ENCODE results near the gene LRTM2.
A peak's percentile ranks its signal among the peaks of the same experiment; 100 is the strongest.

LRTM2 gene

GRCh38 chr12:1828856-1829255 is 8.5 kb downstream of the LRTM2 start:
- DNase-seq (ENCODE audit: low spot score) = peak; percentile 49
- H3K36me3 ChIP-seq (ENCODE audit: low read depth) = no peaks in the 10 kb centered on the region
- H3K4me1 ChIP-seq (ENCODE audit: insufficient read depth, poor library complexity, severe bottlenecking) = no peaks in the 10 kb centered on the region

GRCh38 chr12:1829306-1829900 is 9.0 kb downstream of the LRTM2 start:
- DNase-seq (ENCODE audit: low spot score) (peak; percentile 59), ATAC-seq (ENCODE audit: low read depth) (no peak)
- Histone ChIP-seq H3K27me3 (ENCODE audit: insufficient read depth, poor library complexity, severe bottlenecking) (peaks cover 34% of the 10 kb centered on the region), H3K27ac (ENCODE audit: poor library complexity, severe bottlenecking) (no peak overlapping the region), H3K4me1 (ENCODE audit: insufficient read depth, poor library complexity, severe bottlenecking) (no peaks in the 10 kb centered on the region), H3K9me3 (ENCODE audit: severe bottlenecking) (no peaks in the 10 kb centered on the region), H3K36me3 (ENCODE audit: low read depth) (no peaks in the 10 kb centered on the region), H3K4me3 (ENCODE audit: severe bottlenecking) (no peak overlapping the region)
- TF ChIP-seq, protein P1, sequence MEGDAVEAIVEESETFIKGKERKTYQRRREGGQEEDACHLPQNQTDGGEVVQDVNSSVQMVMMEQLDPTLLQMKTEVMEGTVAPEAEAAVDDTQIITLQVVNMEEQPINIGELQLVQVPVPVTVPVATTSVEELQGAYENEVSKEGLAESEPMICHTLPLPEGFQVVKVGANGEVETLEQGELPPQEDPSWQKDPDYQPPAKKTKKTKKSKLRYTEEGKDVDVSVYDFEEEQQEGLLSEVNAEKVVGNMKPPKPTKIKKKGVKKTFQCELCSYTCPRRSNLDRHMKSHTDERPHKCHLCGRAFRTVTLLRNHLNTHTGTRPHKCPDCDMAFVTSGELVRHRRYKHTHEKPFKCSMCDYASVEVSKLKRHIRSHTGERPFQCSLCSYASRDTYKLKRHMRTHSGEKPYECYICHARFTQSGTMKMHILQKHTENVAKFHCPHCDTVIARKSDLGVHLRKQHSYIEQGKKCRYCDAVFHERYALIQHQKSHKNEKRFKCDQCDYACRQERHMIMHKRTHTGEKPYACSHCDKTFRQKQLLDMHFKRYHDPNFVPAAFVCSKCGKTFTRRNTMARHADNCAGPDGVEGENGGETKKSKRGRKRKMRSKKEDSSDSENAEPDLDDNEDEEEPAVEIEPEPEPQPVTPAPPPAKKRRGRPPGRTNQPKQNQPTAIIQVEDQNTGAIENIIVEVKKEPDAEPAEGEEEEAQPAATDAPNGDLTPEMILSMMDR (IDR thresholded peaks at IDR 0.05; ENCODE audit: poor library complexity, severe bottlenecking) = no peak

More at GRCh38 chr12:1828856-1829255, 8.5 kb downstream of the LRTM2 start:
- TF ChIP-seq, protein P1 (IDR thresholded peaks at IDR 0.05; ENCODE audit: poor library complexity, severe bottlenecking) = no peak
- Histone ChIP-seq H3K27me3 (ENCODE audit: insufficient read depth, poor library complexity, severe bottlenecking) (peaks cover 39% of the 10 kb centered on the region), H3K9me3 (ENCODE audit: severe bottlenecking) (no peaks in the 10 kb centered on the region), H3K4me3 (ENCODE audit: severe bottlenecking) (no peak overlapping the region), H3K27ac (ENCODE audit: poor library complexity, severe bottlenecking) (no peak overlapping the region)
- ATAC-seq (ENCODE audit: low read depth) = no peak

DNA sequence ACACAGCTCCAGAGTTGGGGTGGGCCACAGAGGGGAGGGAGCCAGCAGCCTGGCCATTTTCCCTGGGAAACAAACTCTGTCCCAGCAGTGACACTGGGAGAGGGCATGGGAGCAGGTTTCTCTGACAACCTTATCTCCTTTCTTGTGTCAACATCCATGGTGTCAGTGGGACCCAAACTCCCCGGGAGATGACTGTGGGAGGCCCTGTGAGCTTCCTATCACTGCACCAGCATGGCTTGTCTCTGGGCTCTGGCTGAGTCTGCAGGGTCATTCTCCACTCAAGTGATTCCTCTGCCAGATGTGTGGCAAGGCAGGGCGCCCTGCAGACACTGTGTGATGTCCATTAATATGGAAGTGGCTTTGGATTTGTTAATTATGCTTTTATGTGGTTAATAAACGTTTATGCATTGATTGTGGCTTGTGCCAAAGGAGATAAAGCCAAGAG is 10.1 kb downstream of the LRTM2 start:
- H3K4me3 ChIP-seq (ENCODE audit: severe bottlenecking) = no peak overlapping the region
- TF ChIP-seq, protein P1 (IDR thresholded peaks at IDR 0.05; ENCODE audit: poor library complexity, severe bottlenecking) = no peak
- no peaks in the 10 kb centered on the region for H3K9me3 ChIP-seq (ENCODE audit: severe bottlenecking)
- DNase-seq (ENCODE audit: low spot score) = peak; percentile 51
- ATAC-seq (ENCODE audit: low read depth) = no peak
- H3K4me1 ChIP-seq (ENCODE audit: insufficient read depth, poor library complexity, severe bottlenecking) = no peaks in the 10 kb centered on the region
- H3K27ac ChIP-seq (ENCODE audit: poor library complexity, severe bottlenecking) = no peak overlapping the region
- H3K36me3 ChIP-seq (ENCODE audit: low read depth) = no peaks in the 10 kb centered on the region
- H3K27me3 ChIP-seq (ENCODE audit: insufficient read depth, poor library complexity, severe bottlenecking) = peaks cover 27% of the 10 kb centered on the region

- H3K27ac ChIP-seq (ENCODE audit: poor library complexity, severe bottlenecking) = no peak overlapping the region
- ATAC-seq (ENCODE audit: low read depth) = peak; percentile 72
- no peaks in the 10 kb centered on the region for H3K9me3 ChIP-seq (ENCODE audit: severe bottlenecking)
- peaks cover 27% of the 10 kb centered on the region for H3K27me3 ChIP-seq (ENCODE audit: insufficient read depth, poor library complexity, severe bottlenecking)
- peak; percentile 75 for DNase-seq (ENCODE audit: low spot score)
- H3K4me1 ChIP-seq (ENCODE audit: insufficient read depth, poor library complexity, severe bottlenecking) = no peaks in the 10 kb centered on the region
- H3K4me3 ChIP-seq (ENCODE audit: severe bottlenecking) = no peak overlapping the region
- TF ChIP-seq, protein P1 (IDR thresholded peaks at IDR 0.05; ENCODE audit: poor library complexity, severe bottlenecking) = no peak
- H3K36me3 ChIP-seq (ENCODE audit: low read depth) = no peaks in the 10 kb centered on the region
These were observed 10.9 kb downstream of the LRTM2 start for GRCh38 chr12:1830981-1831963.

Measured in RWPE2 (cell line).